HL-60 (cell line): ENCODE measurements around the gene SNAP23.

Source experiments
- GABPA ChIP-seq: IDR thresholded peaks from 2 replicates; pipeline ENCODE4 v1.6.1; 2012; ENCODE audit warnings: low read depth
- POLR2AphosphoS5 ChIP-seq: IDR thresholded peaks from 2 replicates; pipeline ENCODE4 v1.6.1; 2012; ENCODE audit warnings: low read depth
- REST ChIP-seq: IDR thresholded peaks from 2 replicates; pipeline ENCODE4 v1.6.1; 2012; ENCODE audit warnings: low read depth; ENCODE audit not compliant: insufficient replicate concordance
- TF ChIP-seq, protein P1 (sequence below): IDR thresholded peaks from one replicate; pipeline ENCODE4 v1.5.1; 2011; ENCODE audit warnings: low read length, control low read depth, inconsistent platforms; ENCODE audit not compliant: insufficient read depth

DNA sequence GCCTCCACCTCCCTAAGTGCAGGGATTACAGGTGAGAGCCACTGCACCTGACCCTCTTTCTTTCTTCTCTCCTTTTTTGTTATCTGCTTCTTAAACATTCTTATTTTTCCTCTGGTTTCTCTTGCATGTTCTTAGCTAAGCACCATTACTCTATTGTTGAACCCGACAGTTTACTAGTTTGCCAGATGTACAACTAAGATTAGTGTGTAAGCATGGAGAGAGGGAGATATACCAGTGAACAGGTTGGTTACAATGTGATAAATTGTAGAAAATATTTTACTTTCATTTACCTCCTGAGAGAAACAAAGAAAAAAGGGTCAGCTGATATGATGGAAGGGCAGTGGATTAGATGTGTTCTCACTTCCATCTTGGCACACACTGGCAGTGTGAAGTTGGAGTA, 58.1 kb downstream of the SNAP23 start:
- TF ChIP-seq, protein P1, sequence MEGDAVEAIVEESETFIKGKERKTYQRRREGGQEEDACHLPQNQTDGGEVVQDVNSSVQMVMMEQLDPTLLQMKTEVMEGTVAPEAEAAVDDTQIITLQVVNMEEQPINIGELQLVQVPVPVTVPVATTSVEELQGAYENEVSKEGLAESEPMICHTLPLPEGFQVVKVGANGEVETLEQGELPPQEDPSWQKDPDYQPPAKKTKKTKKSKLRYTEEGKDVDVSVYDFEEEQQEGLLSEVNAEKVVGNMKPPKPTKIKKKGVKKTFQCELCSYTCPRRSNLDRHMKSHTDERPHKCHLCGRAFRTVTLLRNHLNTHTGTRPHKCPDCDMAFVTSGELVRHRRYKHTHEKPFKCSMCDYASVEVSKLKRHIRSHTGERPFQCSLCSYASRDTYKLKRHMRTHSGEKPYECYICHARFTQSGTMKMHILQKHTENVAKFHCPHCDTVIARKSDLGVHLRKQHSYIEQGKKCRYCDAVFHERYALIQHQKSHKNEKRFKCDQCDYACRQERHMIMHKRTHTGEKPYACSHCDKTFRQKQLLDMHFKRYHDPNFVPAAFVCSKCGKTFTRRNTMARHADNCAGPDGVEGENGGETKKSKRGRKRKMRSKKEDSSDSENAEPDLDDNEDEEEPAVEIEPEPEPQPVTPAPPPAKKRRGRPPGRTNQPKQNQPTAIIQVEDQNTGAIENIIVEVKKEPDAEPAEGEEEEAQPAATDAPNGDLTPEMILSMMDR = no peak
- TF ChIP-seq POLR2AphosphoS5 = no peak
- TF ChIP-seq REST = no peak
- no peak for TF ChIP-seq GABPA
